Mucosa of descending colon (tissue), 3 donors: ENCODE data around the gene KCNQ1OT1. TPM values are rescaled to one million over a fixed set of nuclear protein-coding genes. Genes with fewer than 3 reads are reported as not detected.

Experiments
- ATAC-seq: fragments of 200-7000 bp; cut with Tn5 transposase; one replicate; pipeline ENCODE4 v1.9.1; 2020; ENCODE audit warnings: mild to moderate bottlenecking, moderate library complexity
- DNase-seq, 3 donors: peaks; one replicate each; pipeline ENCODE4 v3.0.0-alpha.2; 2020
- H3K36me3 ChIP-seq: fragments of 200-600 bp; one replicate; pipeline ENCODE4 v1.8.0; 2021; ENCODE audit warnings: low read depth, mild to moderate bottlenecking
- H3K4me1 ChIP-seq: fragments of 200-600 bp; one replicate; pipeline ENCODE4 v1.8.0; 2021; ENCODE audit warnings: low read depth, mild to moderate bottlenecking
- H3K4me3 ChIP-seq: fragments of 200-600 bp; one replicate; pipeline ENCODE4 v1.8.0; 2021; ENCODE audit warnings: mild to moderate bottlenecking
- H3K9me3 ChIP-seq: fragments of 200-600 bp; one replicate; pipeline ENCODE4 v1.8.0; 2021; ENCODE audit warnings: mild to moderate bottlenecking
- CTCF ChIP-seq: fragments of 200-600 bp; IDR thresholded peaks from one replicate; pipeline ENCODE4 v1.8.0; 2022; ENCODE audit warnings: antibody characterized with exemption, mild to moderate bottlenecking
- intact Hi-C, 2 donors: fragments of 100-400 bp; cut with DNase I in 1 of 2; cut with micrococcal nuclease in 1 of 2; formaldehyde crosslinking; loops; one replicate each; pipeline versions ENCODE4 v1.11.0 to v1.11.1; 2022; cut with DNase I, micrococcal nuclease
- total RNA-seq, 3 donors: library from RNA; stranded (reverse); fragmentation: NEBNext Ultra II Directional in 2 of 3; extraction: Animal tissue kit (Norgen Biotek cat#: 25700) in 2 of 3; gene quantifications; one replicate each; pipeline versions ENCODE4 v1.2.1 to v1.2.4, GENCODE V29; 2021 to 2023
- donor health status: DM: no; HTN: no; CAD: no; lungs with moderate emphysema.
- donor health status: DM: no; HTN: no; CAD: no.
- donor health status: DM: no; HTN: yes; CAD: no.

Gene KCNQ1OT1
- total RNA-seq, 3 donors from 2014 or later = 1.5 to 1.7 (median 1.7) TPM

GRCh38 chr11:2671748-2672147, 28.0 kb downstream of the KCNQ1OT1 start:
- no peak for ATAC-seq
- intact Hi-C loops = no loop called here
- H3K9me3 ChIP-seq = no peaks in the 10 kb centered on the region

GRCh38 chr11:2670541-2671100, 29.2 kb downstream of the KCNQ1OT1 start:
- DNase-seq = no peak
- Histone ChIP-seq H3K4me3 (no peak overlapping the region), H3K9me3 (no peaks in the 10 kb centered on the region), H3K4me1 (no peaks in the 10 kb centered on the region), H3K36me3 (no peaks in the 10 kb centered on the region)
- intact Hi-C loops = no loop called here
- TF ChIP-seq CTCF = no peak
- no peak for ATAC-seq

More at GRCh38 chr11:2671748-2672147, 28.0 kb downstream of the KCNQ1OT1 start:
- no peak for DNase-seq
- Histone ChIP-seq H3K36me3 (no peaks in the 10 kb centered on the region), H3K4me1 (no peaks in the 10 kb centered on the region), H3K4me3 (no peak overlapping the region)
- TF ChIP-seq CTCF = no peak

GRCh38 chr11:2669634-2670469, 29.9 kb downstream of the KCNQ1OT1 start:
- H3K36me3 ChIP-seq = no peaks in the 10 kb centered on the region
- DNase-seq (no peak), ATAC-seq (no peak)

GRCh38 chr11:2668876-2669275, 30.9 kb downstream of the KCNQ1OT1 start:
- H3K36me3 ChIP-seq = no peaks in the 10 kb centered on the region
- intact Hi-C loops = no loop called here
- DNase-seq = no peak

More at GRCh38 chr11:2669634-2670469, 29.9 kb downstream of the KCNQ1OT1 start:
- no peak for TF ChIP-seq CTCF
- H3K9me3 ChIP-seq = no peaks in the 10 kb centered on the region
- intact Hi-C loops = no loop called here
- H3K4me1 ChIP-seq = no peaks in the 10 kb centered on the region
- no peak overlapping the region for H3K4me3 ChIP-seq

GRCh38 chr11:2667940-2668339, 31.9 kb downstream of the KCNQ1OT1 start:
- H3K9me3 ChIP-seq = no peaks in the 10 kb centered on the region
- H3K36me3 ChIP-seq = no peaks in the 10 kb centered on the region
- ATAC-seq = no peak
- TF ChIP-seq CTCF = no peak
- intact Hi-C loops = no loop called here
- DNase-seq = no peak
- H3K4me1 ChIP-seq = no peaks in the 10 kb centered on the region
- H3K4me3 ChIP-seq = no peak overlapping the region

More at GRCh38 chr11:2668876-2669275, 30.9 kb downstream of the KCNQ1OT1 start:
- Histone ChIP-seq H3K4me3 (no peak overlapping the region), H3K4me1 (no peaks in the 10 kb centered on the region), H3K9me3 (no peaks in the 10 kb centered on the region)
- TF ChIP-seq CTCF = no peak
- no peak for ATAC-seq
